KMS-11 (cell line): Measurements from ENCODE around the gene NAP1L5.

Source experiments
- H2AFZ ChIP-seq: fragments of 200-600 bp; sonication (generic); 2 replicates; pipeline ENCODE4 v1.6.1; 2016; ENCODE audit warnings: antibody characterized with exemption, mixed run types, low read depth
- H3K27ac ChIP-seq: fragments of 200-600 bp; sonication (generic); 2 replicates; pipeline ENCODE4 v1.6.1; 2016; ENCODE audit warnings: mild to moderate bottlenecking, mixed run types
- H3K27me3 ChIP-seq: fragments of 200-600 bp; sonication (generic); 2 replicates; pipeline ENCODE4 v1.6.1; 2017; ENCODE audit warnings: mild to moderate bottlenecking, low read depth, mixed run types, moderate library complexity; ENCODE audit not compliant: insufficient read depth
- H3K36me3 ChIP-seq: fragments of 200-600 bp; sonication (generic); 2 replicates; pipeline ENCODE4 v1.6.1; 2017; ENCODE audit warnings: mild to moderate bottlenecking, mixed run types; ENCODE audit not compliant: insufficient read depth
- H3K4me1 ChIP-seq: fragments of 200-600 bp; sonication (generic); 2 replicates; pipeline ENCODE4 v1.6.1; 2016; ENCODE audit warnings: mild to moderate bottlenecking, low read depth, mixed run types; ENCODE audit not compliant: poor library complexity, severe bottlenecking
- H3K4me2 ChIP-seq: fragments of 200-600 bp; sonication (generic); 2 replicates; pipeline ENCODE4 v1.7.0; 2016; ENCODE audit warnings: mild to moderate bottlenecking, mixed run types
- H3K4me3 ChIP-seq: fragments of 200-600 bp; sonication (generic); IDR thresholded peaks from 2 replicates; pipeline ENCODE4 v1.6.1; 2017; ENCODE audit warnings: low read depth, low read length, mixed read lengths; ENCODE audit not compliant: insufficient read depth
- H3K79me2 ChIP-seq: fragments of 200-600 bp; sonication (generic); 2 replicates; pipeline ENCODE4 v1.6.1; 2016; ENCODE audit warnings: low read depth, mixed run types; ENCODE audit not compliant: insufficient read depth
- H3K9ac ChIP-seq: fragments of 200-600 bp; sonication (generic); 2 replicates; pipeline ENCODE4 v1.6.1; 2016; ENCODE audit warnings: mild to moderate bottlenecking, mixed run types
- H4K20me1 ChIP-seq: fragments of 200-600 bp; sonication (generic); 2 replicates; pipeline ENCODE4 v1.6.1; 2016; ENCODE audit warnings: mild to moderate bottlenecking, mixed run types; ENCODE audit not compliant: insufficient read depth
- TF ChIP-seq, protein P1 (sequence below): fragments of 200-600 bp; sonication (generic); conservative IDR thresholded peaks from 2 replicates; pipeline ENCODE4 v1.6.1; 2017; ENCODE audit warnings: low read depth, mild to moderate bottlenecking, antibody characterized with exemption, low read length, moderate library complexity, mixed read lengths

Gene NAP1L5

DNA sequence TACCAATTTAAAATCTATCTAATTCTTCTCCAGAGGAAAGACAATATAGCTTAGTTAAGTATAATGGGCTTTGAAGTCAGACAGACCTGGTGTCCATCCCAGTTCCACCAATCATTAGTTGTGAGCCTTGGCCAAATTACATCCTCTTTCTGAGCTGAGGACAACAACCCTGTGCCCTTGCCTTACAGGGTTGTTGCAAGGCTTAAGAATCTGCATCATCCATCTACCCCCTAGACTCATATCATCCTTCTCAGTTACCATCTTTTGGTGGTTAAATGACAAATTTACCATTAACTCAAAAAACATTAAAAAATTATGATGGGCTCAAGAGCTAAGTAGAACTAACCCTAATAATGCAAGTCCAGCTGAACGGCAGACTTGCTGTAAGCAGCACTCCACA is 51.6 kb downstream of the NAP1L5 start:
- H3K79me2 ChIP-seq, result no peaks in the 10 kb centered on the region
- TF ChIP-seq, protein P1, sequence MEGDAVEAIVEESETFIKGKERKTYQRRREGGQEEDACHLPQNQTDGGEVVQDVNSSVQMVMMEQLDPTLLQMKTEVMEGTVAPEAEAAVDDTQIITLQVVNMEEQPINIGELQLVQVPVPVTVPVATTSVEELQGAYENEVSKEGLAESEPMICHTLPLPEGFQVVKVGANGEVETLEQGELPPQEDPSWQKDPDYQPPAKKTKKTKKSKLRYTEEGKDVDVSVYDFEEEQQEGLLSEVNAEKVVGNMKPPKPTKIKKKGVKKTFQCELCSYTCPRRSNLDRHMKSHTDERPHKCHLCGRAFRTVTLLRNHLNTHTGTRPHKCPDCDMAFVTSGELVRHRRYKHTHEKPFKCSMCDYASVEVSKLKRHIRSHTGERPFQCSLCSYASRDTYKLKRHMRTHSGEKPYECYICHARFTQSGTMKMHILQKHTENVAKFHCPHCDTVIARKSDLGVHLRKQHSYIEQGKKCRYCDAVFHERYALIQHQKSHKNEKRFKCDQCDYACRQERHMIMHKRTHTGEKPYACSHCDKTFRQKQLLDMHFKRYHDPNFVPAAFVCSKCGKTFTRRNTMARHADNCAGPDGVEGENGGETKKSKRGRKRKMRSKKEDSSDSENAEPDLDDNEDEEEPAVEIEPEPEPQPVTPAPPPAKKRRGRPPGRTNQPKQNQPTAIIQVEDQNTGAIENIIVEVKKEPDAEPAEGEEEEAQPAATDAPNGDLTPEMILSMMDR, result no peak
- H3K9ac ChIP-seq, result no peak overlapping the region
- no peak overlapping the region for H3K4me3 ChIP-seq
- no peaks in the 10 kb centered on the region for H3K4me1 ChIP-seq
- no peaks in the 10 kb centered on the region for H4K20me1 ChIP-seq
- H3K36me3 ChIP-seq, result no peaks in the 10 kb centered on the region
- H3K27ac ChIP-seq, result no peak overlapping the region
- no peak overlapping the region for H2AFZ ChIP-seq
- no peak overlapping the region for H3K4me2 ChIP-seq
- H3K27me3 ChIP-seq, result no peaks in the 10 kb centered on the region
